H9 (cell line): ENCODE measurements around the gene RARA. TPM values are rescaled to one million over a fixed set of nuclear protein-coding genes. Genes with fewer than 3 reads are reported as not detected.

ENCODE experiments used
- DNase-seq: peaks from one replicate; pipeline ENCODE4 v3.0.0-alpha.2; 2017
- H2AFZ ChIP-seq: one replicate; pipeline ENCODE4 v1.6.1; 2013; ENCODE audit warnings: mild to moderate bottlenecking, low read length, control low read depth, moderate library complexity
- H2AK5ac ChIP-seq: 2 replicates; pipeline ENCODE4 v1.6.1; 2013; ENCODE audit warnings: low read length, control low read depth, mixed read lengths; ENCODE audit not compliant: insufficient read length
- H2BK120ac ChIP-seq: one replicate; pipeline ENCODE4 v1.6.1; 2013; ENCODE audit warnings: low read depth, mild to moderate bottlenecking, low read length, control low read depth, inconsistent platforms; ENCODE audit not compliant: poor library complexity, severe bottlenecking
- H2BK12ac ChIP-seq: 2 replicates; pipeline ENCODE4 v1.6.1; 2013; ENCODE audit warnings: low read length, control low read depth, mixed read lengths, low read depth; ENCODE audit not compliant: insufficient read length
- H2BK15ac ChIP-seq: 2 replicates; pipeline ENCODE4 v1.6.1; 2013; ENCODE audit warnings: low read depth, low read length, control low read depth
- H2BK20ac ChIP-seq: one replicate; pipeline ENCODE4 v1.6.1; 2013; ENCODE audit warnings: low read depth, mild to moderate bottlenecking, low read length, control low read depth, inconsistent platforms; ENCODE audit not compliant: poor library complexity, severe bottlenecking
- H2BK5ac ChIP-seq: 2 replicates; pipeline ENCODE4 v1.6.1; 2013; ENCODE audit warnings: low read length, control low read depth, mixed read lengths; ENCODE audit not compliant: insufficient read length
- H3K14ac ChIP-seq: 2 replicates; pipeline ENCODE4 v1.6.1; 2013; ENCODE audit warnings: low read length, control low read depth; ENCODE audit not compliant: insufficient read depth
- H3K18ac ChIP-seq: 2 replicates; pipeline ENCODE4 v1.6.1; 2013; ENCODE audit warnings: low read depth, mild to moderate bottlenecking, mixed read lengths, low read length, control low read depth; ENCODE audit not compliant: insufficient read length
- H3K23ac ChIP-seq: 2 replicates; pipeline ENCODE4 v1.6.1; 2013; ENCODE audit warnings: low read length, control low read depth, mixed read lengths, low read depth; ENCODE audit not compliant: insufficient read length
- H3K23me2 ChIP-seq: 2 replicates; pipeline ENCODE4 v1.6.1; 2013; ENCODE audit warnings: low read depth, mild to moderate bottlenecking, mixed read lengths, low read length, control low read depth; ENCODE audit not compliant: insufficient read length, poor library complexity, severe bottlenecking
- H3K27ac ChIP-seq: 2 replicates; pipeline ENCODE4 v1.5.1; 2013; ENCODE audit warnings: low read length, control low read depth, mixed read lengths, low read depth; ENCODE audit not compliant: insufficient read length
- H3K27me3 ChIP-seq: 2 replicates; pipeline ENCODE4 v1.6.1; 2013; ENCODE audit warnings: low read length, control low read depth, inconsistent platforms; ENCODE audit not compliant: insufficient read depth
- H3K4ac ChIP-seq: 2 replicates; pipeline ENCODE4 v1.6.1; 2013; ENCODE audit warnings: low read depth, mild to moderate bottlenecking, control low read depth, inconsistent platforms, low read length, moderate library complexity
- H3K4me1 ChIP-seq: 2 replicates; pipeline ENCODE4 v1.6.1; 2013; ENCODE audit warnings: low read length, control low read depth, inconsistent platforms; ENCODE audit not compliant: insufficient read depth
- H3K4me2 ChIP-seq: 2 replicates; pipeline ENCODE4 v1.6.1; 2013; ENCODE audit warnings: low read length, control low read depth, mixed read lengths; ENCODE audit not compliant: insufficient read length, insufficient read depth
- H3K56ac ChIP-seq: 2 replicates; pipeline ENCODE4 v1.6.1; 2013; ENCODE audit warnings: low read depth, mild to moderate bottlenecking, mixed read lengths, low read length, control low read depth; ENCODE audit not compliant: insufficient read length
- H3K79me1 ChIP-seq: 2 replicates; pipeline ENCODE4 v1.6.1; 2013; ENCODE audit warnings: low read depth, mild to moderate bottlenecking, moderate library complexity, low read length, control low read depth, inconsistent platforms; ENCODE audit not compliant: insufficient read depth, poor library complexity, severe bottlenecking
- H3K79me2 ChIP-seq: 2 replicates; pipeline ENCODE4 v1.6.1; 2013; ENCODE audit warnings: low read length, control low read depth, inconsistent platforms; ENCODE audit not compliant: insufficient read depth
- H3K9ac ChIP-seq: 2 replicates; pipeline ENCODE4 v1.6.1; 2013; ENCODE audit warnings: low read length, control low read depth, mixed read lengths; ENCODE audit not compliant: insufficient read length; ENCODE audit errors: extremely low read depth
- H3K9me3 ChIP-seq: one replicate; pipeline ENCODE4 v1.6.1; 2013; ENCODE audit warnings: low read depth, low read length, inconsistent platforms; ENCODE audit not compliant: control insufficient read depth
- H3T11ph ChIP-seq: one replicate; pipeline ENCODE4 v1.6.1; 2013; ENCODE audit warnings: mild to moderate bottlenecking, low read length, control low read depth, inconsistent platforms
- H4K20me1 ChIP-seq: one replicate; pipeline ENCODE4 v1.6.1; 2013; ENCODE audit not compliant: control insufficient read depth, insufficient read length, insufficient read depth
- H4K5ac ChIP-seq: 2 replicates; pipeline ENCODE4 v1.6.1; 2013; ENCODE audit warnings: low read depth, mild to moderate bottlenecking, mixed read lengths, low read length, control low read depth; ENCODE audit not compliant: insufficient read length
- H4K8ac ChIP-seq: replicated peaks from 2 replicates; pipeline ENCODE4 v1.6.1; 2013; ENCODE audit warnings: low read length, control low read depth, mixed read lengths, low read depth; ENCODE audit not compliant: insufficient read length
- H4K91ac ChIP-seq: 2 replicates; pipeline ENCODE4 v1.6.1; 2013; ENCODE audit warnings: low read depth, mild to moderate bottlenecking, moderate library complexity, mixed read lengths, low read length, control low read depth; ENCODE audit not compliant: insufficient read length
- H3K27ac Mint-ChIP-seq, 3 experiments: 2 replicates in 2 of 3; 3 replicates in 1 of 3; pipeline ENCODE4 v1.8.0; 2020 to 2021; ENCODE audit warnings: mixed read lengths in 3 of 3, mild to moderate bottlenecking in 1 of 3, moderate library complexity in 1 of 3
- H3K27me3 Mint-ChIP-seq: 2 replicates; pipeline ENCODE4 v1.8.0; 2021; ENCODE audit warnings: low read depth, mild to moderate bottlenecking, moderate library complexity, mixed read lengths
- H3K36me3 Mint-ChIP-seq, 3 experiments: 2 replicates in 2 of 3; 3 replicates in 1 of 3; pipeline ENCODE4 v1.8.0; 2020 to 2021; ENCODE audit warnings: low read depth in 3 of 3, mixed read lengths in 3 of 3; ENCODE audit not compliant: insufficient read depth in 1 of 3
- H3K4me1 Mint-ChIP-seq, 2 experiments: 2 replicates each; pipeline ENCODE4 v1.8.0; 2020; ENCODE audit warnings: mixed read lengths in 2 of 2
- H3K4me3 Mint-ChIP-seq, 2 experiments: 2 replicates in 1 of 2; 3 replicates in 1 of 2; pipeline ENCODE4 v1.8.0; 2020 to 2021; ENCODE audit warnings: mild to moderate bottlenecking in 2 of 2, mixed read lengths in 2 of 2, moderate library complexity in 1 of 2
- H3K9me3 Mint-ChIP-seq, 2 experiments: 2 replicates in 1 of 2; 3 replicates in 1 of 2; pipeline ENCODE4 v1.8.0; 2020; ENCODE audit warnings: mild to moderate bottlenecking in 2 of 2, mixed read lengths in 2 of 2, moderate library complexity in 1 of 2
- whole genome bisulfite sequencing: extraction: QIAGEN DNeasy Blood & Tissue Kit; methylation state at CpG from one replicate; pipeline ENCODE4 v1.1.7; 2013; ENCODE audit warnings: missing lambda C conversion rate, low lambda C conversion rate, mixed read lengths; ENCODE audit not compliant: insufficient read length; ENCODE audit errors: extremely low coverage; 5-methylcytosine and 5-hydroxymethylcytosine counted together
- total RNA-seq: library from RNA; stranded (reverse); gene quantifications from 2 replicates; pipeline ENCODE4 v1.2.1, GENCODE V29; 2021
- TF ChIP-seq, protein P1 (sequence below): fragments of 200-600 bp; sonication (generic); conservative IDR thresholded peaks from 3 replicates; pipeline ENCODE4 v1.8.0; 2021; ENCODE audit warnings: antibody characterized with exemption, mild to moderate bottlenecking

RARA gene
- total RNA-seq, 1 experiment from 2014 or later, result 17.6 TPM

DNA sequence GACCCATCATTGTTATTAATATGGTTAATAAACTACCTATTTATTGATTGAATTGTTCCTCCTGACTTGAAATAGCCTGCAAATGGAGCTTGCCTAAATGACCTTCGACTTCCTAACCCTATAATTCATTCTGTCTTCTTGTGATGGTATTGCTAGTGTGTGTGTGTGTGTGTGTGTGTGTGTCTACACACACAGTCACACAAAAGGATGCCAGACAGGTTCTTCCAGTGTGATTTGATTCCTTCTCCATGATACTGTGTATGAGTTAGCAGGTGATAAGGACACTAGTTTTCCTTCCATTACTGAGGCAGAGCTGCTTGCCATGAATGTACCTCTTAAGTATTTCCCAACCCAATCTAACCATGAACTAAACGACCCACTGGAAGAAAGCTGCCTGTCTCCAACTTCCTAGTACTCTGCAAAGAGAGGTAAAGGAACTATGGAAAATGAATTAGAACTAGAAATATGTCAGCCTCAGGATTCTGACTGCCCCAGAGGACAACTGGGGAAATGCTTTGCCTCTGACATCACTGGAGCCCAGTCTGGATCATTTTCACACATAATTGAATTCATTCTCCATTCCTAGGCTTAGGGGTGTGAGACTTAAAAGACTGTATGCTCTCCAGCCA is 24.8 kb upstream of the RARA start:
- no peak overlapping the region for H2BK5ac ChIP-seq
- no peak overlapping the region for H4K8ac ChIP-seq
- H3K23me2 ChIP-seq, result no peaks in the 10 kb centered on the region
- Mint-ChIP-seq H3K27me3 (no peaks in the 10 kb centered on the region; the same call in 1 of the 2 replicates), H3K36me3 (peaks cover 18 to 31% (median 28%) of the 10 kb centered on the region in 3 experiments), H3K27ac (no peak overlapping the region; a peak in 1 of 7 replicates), H3K9me3 (peaks cover 3 to 6% of the 10 kb centered on the region in 2 experiments; a peak in 4 of 5 replicates), H3K4me1 (peaks cover 22 to 31% of the 10 kb centered on the region in 2 experiments), H3K4me3 (no peak overlapping the region)
- no peak overlapping the region for H3K4me2 ChIP-seq
- H2AK5ac ChIP-seq, result no peak overlapping the region
- no peak overlapping the region for H2BK120ac ChIP-seq
- DNase-seq, result no peak
- no peak overlapping the region for H2AFZ ChIP-seq
- H3K56ac ChIP-seq, result no peak overlapping the region
- no peaks in the 10 kb centered on the region for H4K20me1 ChIP-seq
- H3K27me3 ChIP-seq, result no peaks in the 10 kb centered on the region
- H3K4ac ChIP-seq, result no peak overlapping the region
- no peak overlapping the region for H2BK20ac ChIP-seq
- H2BK15ac ChIP-seq, result no peak overlapping the region
- H3K79me2 ChIP-seq, result peaks cover 9% of the 10 kb centered on the region; the same call in 1 of the 2 replicates
- no peak overlapping the region for H2BK12ac ChIP-seq
- H3K23ac ChIP-seq, result no peak overlapping the region
- H4K91ac ChIP-seq, result no peak overlapping the region
- H3K14ac ChIP-seq, result no peak overlapping the region
- no peak overlapping the region for H3T11ph ChIP-seq
- H3K18ac ChIP-seq, result no peak overlapping the region
- H4K5ac ChIP-seq, result no peak overlapping the region
- no peaks in the 10 kb centered on the region for H3K79me1 ChIP-seq
- no CpG with 5 or more reads among the region's 2 CpGs for WGBS
- TF ChIP-seq, protein P1, sequence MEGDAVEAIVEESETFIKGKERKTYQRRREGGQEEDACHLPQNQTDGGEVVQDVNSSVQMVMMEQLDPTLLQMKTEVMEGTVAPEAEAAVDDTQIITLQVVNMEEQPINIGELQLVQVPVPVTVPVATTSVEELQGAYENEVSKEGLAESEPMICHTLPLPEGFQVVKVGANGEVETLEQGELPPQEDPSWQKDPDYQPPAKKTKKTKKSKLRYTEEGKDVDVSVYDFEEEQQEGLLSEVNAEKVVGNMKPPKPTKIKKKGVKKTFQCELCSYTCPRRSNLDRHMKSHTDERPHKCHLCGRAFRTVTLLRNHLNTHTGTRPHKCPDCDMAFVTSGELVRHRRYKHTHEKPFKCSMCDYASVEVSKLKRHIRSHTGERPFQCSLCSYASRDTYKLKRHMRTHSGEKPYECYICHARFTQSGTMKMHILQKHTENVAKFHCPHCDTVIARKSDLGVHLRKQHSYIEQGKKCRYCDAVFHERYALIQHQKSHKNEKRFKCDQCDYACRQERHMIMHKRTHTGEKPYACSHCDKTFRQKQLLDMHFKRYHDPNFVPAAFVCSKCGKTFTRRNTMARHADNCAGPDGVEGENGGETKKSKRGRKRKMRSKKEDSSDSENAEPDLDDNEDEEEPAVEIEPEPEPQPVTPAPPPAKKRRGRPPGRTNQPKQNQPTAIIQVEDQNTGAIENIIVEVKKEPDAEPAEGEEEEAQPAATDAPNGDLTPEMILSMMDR, result no peak
- H3K27ac ChIP-seq, result no peak overlapping the region
- peaks cover 7% of the 10 kb centered on the region; the same call in 1 of the 2 replicates for H3K4me1 ChIP-seq
- no peak overlapping the region for H3K9ac ChIP-seq
- no peaks in the 10 kb centered on the region for H3K9me3 ChIP-seq
